Measurements from ENCODE around the gene SEPTIN1. TPM values are rescaled to one million over a fixed set of nuclear protein-coding genes. Genes with fewer than 3 reads are reported as not detected.

The SEPTIN1 gene
- total and polyA plus RNA-seq, 2 experiments from 2014 or later = 1.5 TPM; not detected in 1

- Histone ChIP-seq H2AFZ (peak overlapping the region; percentile 100), H3K4me1 (ENCODE audit: insufficient read depth) (peaks cover 12% of the 10 kb centered on the region), H3K27me3 (no peaks in the 10 kb centered on the region), H3K4me3 (peak overlapping the region; percentile 99), H3K9me3 (ENCODE audit: low read depth) (no peaks in the 10 kb centered on the region), H3K27ac (peak overlapping the region; percentile 96), H4K20me1 (ENCODE audit: insufficient read depth, poor library complexity, severe bottlenecking) (peaks cover 3% of the 10 kb centered on the region), H3K79me2 (peaks cover 29% of the 10 kb centered on the region), H3K36me3 (replicated peaks; ENCODE audit: insufficient read depth, low read depth) (no peaks in the 10 kb centered on the region), H3K4me2 (peak overlapping the region; percentile 96), H3K9me2 (replicated peaks; ENCODE audit: insufficient read depth) (no peaks in the 10 kb centered on the region)
- WGBS (ENCODE audit: low lambda C conversion rate, missing lambda C conversion rate) = 40% methylated on average over 14 of the region's 14 CpGs
- TF ChIP-seq EZH2 (IDR thresholded peaks at IDR 0.05; ENCODE audit: borderline replicate concordance) = no peak
- no peak for TF ChIP-seq CTCF (IDR thresholded peaks at IDR 0.05; ENCODE audit: poor library complexity)
- TF ChIP-seq EZH2phosphoT487 (IDR thresholded peaks at IDR 0.05; ENCODE audit: low read depth, severe bottlenecking, unreplicated experiment) = no peak
- DNase-seq (ENCODE audit: low spot score) = no peak
These were observed 24.4 kb upstream of the SEPTIN1 start for GRCh38 chr16:30406795-30407101.

GRCh38 chr16:30401768-30402425, 19.5 kb upstream of the SEPTIN1 start:
- TF ChIP-seq EZH2phosphoT487 (IDR thresholded peaks at IDR 0.05; ENCODE audit: low read depth, severe bottlenecking, unreplicated experiment) (no peak), CTCF (IDR thresholded peaks at IDR 0.05; ENCODE audit: poor library complexity) (no peak), EZH2 (IDR thresholded peaks at IDR 0.05; ENCODE audit: borderline replicate concordance) (no peak)
- Histone ChIP-seq H3K36me3 (replicated peaks; ENCODE audit: insufficient read depth, low read depth) (no peaks in the 10 kb centered on the region), H3K4me1 (ENCODE audit: insufficient read depth) (peaks cover 4% of the 10 kb centered on the region), H3K4me3 (no peak overlapping the region), H3K9me3 (ENCODE audit: low read depth) (no peaks in the 10 kb centered on the region), H3K9me2 (replicated peaks; ENCODE audit: insufficient read depth) (no peaks in the 10 kb centered on the region), H2AFZ (no peak overlapping the region), H4K20me1 (ENCODE audit: insufficient read depth, poor library complexity, severe bottlenecking) (no peaks in the 10 kb centered on the region), H3K27ac (peak overlapping the region; percentile 87), H3K4me2 (peak overlapping the region; percentile 94), H3K27me3 (no peaks in the 10 kb centered on the region), H3K79me2 (peaks cover 12% of the 10 kb centered on the region)
- peak; percentile 42 for DNase-seq (ENCODE audit: low spot score)
- 76% methylated on average over 8 of the region's 8 CpGs for WGBS (ENCODE audit: low lambda C conversion rate, missing lambda C conversion rate)

- no peaks in the 10 kb centered on the region for H3K36me3 ChIP-seq (replicated peaks; ENCODE audit: insufficient read depth, low read depth)
- no peak for DNase-seq (ENCODE audit: low spot score)
- H3K4me3 ChIP-seq = peak overlapping the region; percentile 39
- no peaks in the 10 kb centered on the region for H4K20me1 ChIP-seq (ENCODE audit: insufficient read depth, poor library complexity, severe bottlenecking)
- H2AFZ ChIP-seq = peak overlapping the region; percentile 66
- H3K27me3 ChIP-seq = no peaks in the 10 kb centered on the region
- H3K9me2 ChIP-seq (replicated peaks; ENCODE audit: insufficient read depth) = no peaks in the 10 kb centered on the region
- H3K27ac ChIP-seq = peak overlapping the region; percentile 87
- peak overlapping the region; percentile 94 for H3K4me2 ChIP-seq
- H3K9me3 ChIP-seq (ENCODE audit: low read depth) = no peaks in the 10 kb centered on the region
- peaks cover 19% of the 10 kb centered on the region for H3K79me2 ChIP-seq
- TF ChIP-seq EZH2 (IDR thresholded peaks at IDR 0.05; ENCODE audit: borderline replicate concordance) = no peak
- TF ChIP-seq CTCF (IDR thresholded peaks at IDR 0.05; ENCODE audit: poor library complexity) = no peak
- TF ChIP-seq EZH2phosphoT487 (IDR thresholded peaks at IDR 0.05; ENCODE audit: low read depth, severe bottlenecking, unreplicated experiment) = no peak
- no peaks in the 10 kb centered on the region for H3K4me1 ChIP-seq (ENCODE audit: insufficient read depth)
- WGBS (ENCODE audit: low lambda C conversion rate, missing lambda C conversion rate) = 13% methylated on average over 12 of the region's 12 CpGs
These were observed 17.2 kb upstream of the SEPTIN1 start for GRCh38 chr16:30399435-30400186.
